ENCODE results near the gene PPM1H. TPM values are rescaled to one million over a fixed set of nuclear protein-coding genes. Genes with fewer than 3 reads are reported as not detected.
"Not testable (repeated sequence)": the region's sequence is repeated elsewhere in the genome, so short reads cannot be mapped to it uniquely, and the experiment has no call there.

Gene PPM1H
- total RNA-seq, 4 donors from 2014 or later: 1.1 to 2.4 (median 1.7) TPM

DNA sequence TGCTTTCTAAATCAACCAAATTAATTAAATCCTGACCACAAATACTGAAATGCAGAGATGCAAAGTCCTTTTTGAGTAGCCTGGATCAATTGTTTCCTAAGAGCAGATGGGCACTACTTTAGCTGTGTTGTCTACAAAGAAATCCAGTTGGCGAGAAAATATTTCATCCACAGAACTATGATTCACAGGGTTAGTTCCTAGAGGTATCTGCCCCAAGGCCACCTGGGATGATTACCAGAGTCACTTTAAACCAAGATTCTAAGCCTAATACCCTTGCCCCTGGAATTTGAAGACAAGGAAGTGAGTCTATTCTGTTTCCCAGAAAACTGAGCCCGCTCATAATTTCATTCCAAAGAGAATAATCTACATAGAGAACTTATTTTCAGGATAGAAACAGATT, 198.4 kb downstream of the PPM1H start:
- H3K4me3 ChIP-seq (ENCODE audit: low read depth, poor library complexity, severe bottlenecking): no peak overlapping the region
- intact Hi-C loops (cut with DNase I; ENCODE audit: low total_unique reads): loop anchor here (10.0 kb wide), 1 partner anchor 132 kb away; no protein-coding TSS in a partner anchor
- TF ChIP-seq, protein P1, sequence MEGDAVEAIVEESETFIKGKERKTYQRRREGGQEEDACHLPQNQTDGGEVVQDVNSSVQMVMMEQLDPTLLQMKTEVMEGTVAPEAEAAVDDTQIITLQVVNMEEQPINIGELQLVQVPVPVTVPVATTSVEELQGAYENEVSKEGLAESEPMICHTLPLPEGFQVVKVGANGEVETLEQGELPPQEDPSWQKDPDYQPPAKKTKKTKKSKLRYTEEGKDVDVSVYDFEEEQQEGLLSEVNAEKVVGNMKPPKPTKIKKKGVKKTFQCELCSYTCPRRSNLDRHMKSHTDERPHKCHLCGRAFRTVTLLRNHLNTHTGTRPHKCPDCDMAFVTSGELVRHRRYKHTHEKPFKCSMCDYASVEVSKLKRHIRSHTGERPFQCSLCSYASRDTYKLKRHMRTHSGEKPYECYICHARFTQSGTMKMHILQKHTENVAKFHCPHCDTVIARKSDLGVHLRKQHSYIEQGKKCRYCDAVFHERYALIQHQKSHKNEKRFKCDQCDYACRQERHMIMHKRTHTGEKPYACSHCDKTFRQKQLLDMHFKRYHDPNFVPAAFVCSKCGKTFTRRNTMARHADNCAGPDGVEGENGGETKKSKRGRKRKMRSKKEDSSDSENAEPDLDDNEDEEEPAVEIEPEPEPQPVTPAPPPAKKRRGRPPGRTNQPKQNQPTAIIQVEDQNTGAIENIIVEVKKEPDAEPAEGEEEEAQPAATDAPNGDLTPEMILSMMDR (IDR thresholded peaks at IDR 0.05): no peak
- no peak for TF ChIP-seq POLR2A (IDR thresholded peaks at IDR 0.05)
- DNase-seq (ENCODE audit: low spot score in 2 of 2): no peak
- 93 to 96% methylated on average over 2 of the region's 2 CpGs for WGBS, 2 donors

DNA sequence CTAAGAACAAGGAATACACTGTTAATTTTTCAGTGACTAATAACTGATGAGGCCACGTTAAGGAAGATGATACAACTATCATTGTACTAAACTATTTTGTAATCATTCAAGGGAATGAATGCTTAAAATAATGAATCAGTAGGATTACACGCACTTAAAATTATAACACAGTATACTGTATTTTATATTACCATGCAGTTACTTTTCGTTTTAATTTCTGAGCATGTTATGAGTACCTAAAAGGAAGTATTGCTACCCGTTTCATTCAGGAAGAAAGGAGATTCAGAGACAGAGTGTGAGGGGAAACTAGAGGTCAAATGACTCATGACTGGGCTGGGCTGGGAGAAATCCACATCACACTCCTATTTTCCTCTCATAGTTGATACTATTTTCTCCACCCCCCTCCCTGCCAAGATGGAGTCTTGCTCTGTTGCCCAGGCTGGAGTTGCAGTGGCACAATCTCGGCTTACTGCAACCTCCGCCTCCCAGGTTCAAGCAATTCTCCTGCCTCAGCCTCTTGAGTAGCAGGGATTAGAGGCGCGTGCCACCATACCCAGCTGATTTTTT, 202.0 kb downstream of the PPM1H start:
- intact Hi-C loops (cut with DNase I; ENCODE audit: low total_unique reads): loop anchor here (10.0 kb wide), 1 partner anchor 128 kb away; no protein-coding TSS in a partner anchor
- DNase-seq (ENCODE audit: low spot score in 2 of 2): peak in 1 of 2 donors; percentile 36
- TF ChIP-seq, protein P1 (IDR thresholded peaks at IDR 0.05): no peak
- no peak for TF ChIP-seq POLR2A (IDR thresholded peaks at IDR 0.05)
- WGBS, 2 donors: 71 to 75% methylated on average over 8 of the region's 8 CpGs
- no peak overlapping the region for H3K4me3 ChIP-seq (ENCODE audit: low read depth, poor library complexity, severe bottlenecking)

DNA sequence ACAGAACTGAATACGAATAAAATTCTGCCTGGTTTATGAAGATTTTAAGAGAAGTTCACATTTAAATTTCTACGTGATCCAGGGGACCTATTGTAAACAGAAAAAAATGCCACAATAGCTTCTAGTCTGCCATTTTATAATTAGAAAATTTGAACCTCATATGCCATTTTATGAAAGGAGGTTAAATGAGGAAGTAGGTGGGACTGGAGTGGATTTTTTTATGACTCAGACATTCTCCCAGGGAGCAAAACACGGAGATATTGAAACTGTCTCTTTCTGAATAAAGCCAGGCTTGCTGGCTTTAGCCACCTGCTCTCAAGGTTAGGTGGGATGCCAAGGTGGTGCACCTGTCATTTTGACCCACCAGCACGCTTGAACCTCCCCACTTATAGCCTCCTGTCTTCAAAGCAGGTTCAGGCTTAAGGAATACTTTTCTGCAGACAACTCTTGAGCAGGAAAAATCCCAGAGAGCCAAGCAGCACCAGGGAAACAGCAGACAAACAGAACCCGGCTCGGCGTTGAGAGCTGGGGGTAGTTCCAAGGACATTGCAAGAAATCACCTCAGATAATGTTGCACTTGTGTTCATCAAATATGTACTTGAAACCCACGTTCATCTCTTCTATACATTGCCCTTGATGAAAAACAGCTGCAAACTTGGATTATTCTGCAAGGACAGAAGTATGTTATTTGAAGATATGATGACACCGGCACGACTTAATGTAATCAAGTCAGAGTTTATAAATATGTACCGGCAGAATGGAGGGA, 203.7 kb downstream of the PPM1H start:
- no peak overlapping the region for H3K4me3 ChIP-seq (ENCODE audit: low read depth, poor library complexity, severe bottlenecking)
- TF ChIP-seq POLR2A (IDR thresholded peaks at IDR 0.05): no peak
- TF ChIP-seq, protein P1 (IDR thresholded peaks at IDR 0.05): no peak
- 45 to 48% methylated on average over 11 of the region's 11 CpGs for WGBS, 2 donors
- DNase-seq (ENCODE audit: low spot score in 2 of 2): peak in 1 of 2 donors; percentile 40
- intact Hi-C loops (cut with DNase I; ENCODE audit: low total_unique reads): loop anchor here (10.0 kb wide), 1 partner anchor 126 kb away; no protein-coding TSS in a partner anchor

DNA sequence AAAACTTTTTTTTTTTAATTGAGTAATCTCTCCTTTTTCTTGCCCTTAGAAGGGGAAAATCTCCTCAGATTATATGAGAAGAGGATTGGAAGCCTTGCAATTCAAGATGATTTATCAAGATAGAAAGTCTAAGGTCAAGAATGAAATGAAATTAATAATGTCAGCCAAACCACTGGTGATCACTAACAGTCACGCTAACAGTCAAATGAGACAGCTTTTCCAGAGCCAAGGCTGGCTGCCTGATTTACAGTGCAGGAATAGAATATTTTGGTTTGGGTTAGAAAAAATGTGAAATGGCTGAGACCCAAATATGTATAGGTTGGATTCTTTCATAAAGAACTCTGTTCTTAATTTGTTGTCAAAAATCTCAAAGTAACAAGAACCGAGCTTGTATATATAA, 204.3 kb downstream of the PPM1H start:
- TF ChIP-seq, protein P1 (IDR thresholded peaks at IDR 0.05): no peak
- no peak for TF ChIP-seq POLR2A (IDR thresholded peaks at IDR 0.05)
- no peak overlapping the region for H3K4me3 ChIP-seq (ENCODE audit: low read depth, poor library complexity, severe bottlenecking)
- intact Hi-C loops (cut with DNase I; ENCODE audit: low total_unique reads): loop anchor here (10.0 kb wide), 1 partner anchor 126 kb away; no protein-coding TSS in a partner anchor
- 48 to 56% methylated on average over 2 of the region's 2 CpGs for WGBS, 2 donors
- DNase-seq (ENCODE audit: low spot score in 2 of 2): no peak

DNA sequence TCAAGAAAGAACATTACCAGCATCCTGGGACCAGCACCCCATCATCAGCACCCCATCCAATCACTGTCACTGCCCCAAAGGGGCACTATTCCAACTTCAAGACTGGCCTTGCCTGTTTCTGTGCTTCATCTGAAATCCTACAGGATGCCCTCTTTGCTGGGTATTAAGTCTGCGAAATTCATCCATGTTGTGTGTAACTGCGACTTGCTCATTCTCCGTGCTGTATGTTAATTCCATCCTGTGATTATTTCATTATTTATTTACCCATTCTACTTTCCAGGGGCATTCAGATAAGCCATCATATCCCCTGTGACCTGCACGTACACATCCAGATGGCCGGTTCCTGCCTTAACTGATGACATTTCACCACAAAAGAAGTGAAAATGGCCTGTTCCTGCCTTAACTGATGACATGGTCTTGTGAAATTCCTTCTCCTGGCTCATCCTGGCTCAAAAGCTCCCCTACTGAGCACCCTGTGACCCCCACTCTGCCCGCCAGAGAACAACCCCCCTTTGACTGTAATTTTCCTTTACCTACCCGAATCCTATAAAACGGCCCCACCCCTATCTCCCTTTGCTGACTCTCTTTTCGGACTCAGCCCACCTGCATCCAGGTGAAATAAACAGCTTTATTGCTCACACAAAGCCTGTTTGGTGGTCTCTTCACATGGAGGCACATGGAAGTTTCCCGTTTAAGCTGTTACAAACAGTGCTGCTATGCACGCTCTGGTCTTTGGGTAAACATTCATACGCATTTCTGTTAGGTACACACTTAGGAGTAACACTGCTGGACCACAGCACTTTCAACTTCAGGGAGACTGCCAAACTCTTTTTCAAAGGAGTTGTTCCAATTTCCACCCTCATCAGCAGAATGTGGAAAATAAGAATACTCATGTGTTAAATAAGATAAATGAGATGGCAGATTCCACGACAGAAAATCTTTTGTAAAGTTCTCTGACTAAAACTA, 205.1 kb downstream of the PPM1H start:
- H3K4me3 ChIP-seq (ENCODE audit: low read depth, poor library complexity, severe bottlenecking); DNase-seq (ENCODE audit: low spot score in 2 of 2): not testable (repeated sequence)
- intact Hi-C loops (cut with DNase I; ENCODE audit: low total_unique reads): loop anchor here (10.0 kb wide), 1 partner anchor 125 kb away; no protein-coding TSS in a partner anchor
- WGBS, 2 donors: 84 to 90% methylated on average over 13 of the region's 13 CpGs

All from lower leg skin (tissue), 4 donors.